HG02938 (cell line): ENCODE results near the gene CRAT.

Experiments
- ATAC-seq: cut with Tn5 transposase; IDR thresholded peaks from one replicate; pipeline ENCODE4 v1.9.1; 2021; ENCODE audit warnings: mild to moderate bottlenecking, moderate library complexity; ENCODE audit not compliant: unreplicated experiment

The CRAT gene

GRCh38 chr9:129110740-129111527, at the start of gene CRAT, which contains the start of gene PTPA:
Gene CRAT (minus strand): TSS chr9:129110793. CDS start chr9:129110509, 284 bp downstream.
Gene PTPA (plus strand): TSS chr9:129111415. CDS start chr9:129111601, 186 bp downstream.
- peak; percentile 70 for ATAC-seq

GRCh38 chr9:129156163-129156562, 45.6 kb upstream of the CRAT start:
- ATAC-seq = no peak

GRCh38 chr9:129154866-129155477, 44.4 kb upstream of the CRAT start:
- ATAC-seq = no peak

GRCh38 chr9:129151469-129151868, 40.9 kb upstream of the CRAT start:
- no peak for ATAC-seq

GRCh38 chr9:129150672-129151211, 40.1 kb upstream of the CRAT start:
- no peak for ATAC-seq

GRCh38 chr9:129150122-129150521, 39.5 kb upstream of the CRAT start:
- ATAC-seq = no peak

GRCh38 chr9:129149442-129149841, 38.8 kb upstream of the CRAT start:
- no peak for ATAC-seq

GRCh38 chr9:129148463-129149204, 38.0 kb upstream of the CRAT start:
- no peak for ATAC-seq

GRCh38 chr9:129146441-129146941, 35.9 kb upstream of the CRAT start:
- ATAC-seq = no peak

GRCh38 chr9:129145841-129146292, 35.3 kb upstream of the CRAT start:
- ATAC-seq = no peak

- ATAC-seq = no peak
These were observed 34.7 kb upstream of the CRAT start for GRCh38 chr9:129145316-129145715.

- no peak for ATAC-seq
These were observed 32.7 kb upstream of the CRAT start for GRCh38 chr9:129143031-129143927.

GRCh38 chr9:129142138-129142935, 31.7 kb upstream of the CRAT start:
- no peak for ATAC-seq

GRCh38 chr9:129141066-129142041, 30.8 kb upstream of the CRAT start:
- no peak for ATAC-seq

GRCh38 chr9:129140397-129141065, 29.9 kb upstream of the CRAT start:
- ATAC-seq = peak; percentile 4

GRCh38 chr9:129139993-129140396, 29.4 kb upstream of the CRAT start:
- ATAC-seq = peak; percentile 64

- no peak for ATAC-seq
These were observed 28.8 kb upstream of the CRAT start for GRCh38 chr9:129139233-129139992.
